GM12878 (cell line): Measurements from ENCODE around the gene ZNF232. TPM values are rescaled to one million over a fixed set of nuclear protein-coding genes. Genes with fewer than 3 reads are reported as not detected.
A peak's percentile ranks its signal among the peaks of the same experiment; 100 is the strongest.

Experiments used
- ATAC-seq: fragments of 200-7000 bp; cut with Tn5 transposase; 3 replicates; pipeline ENCODE4 v1.9.1; 2020; ENCODE audit warnings: mild to moderate bottlenecking, moderate library complexity
- Bru-seq: library from RNA; stranded (reverse); fragments of 400-500 nt; gene quantifications from one replicate; lab custom pipeline; 2021; lab: Mats Ljungman, UMichigan
- BruChase-seq, 2 experiments: library from RNA; stranded (reverse); fragments of 400-500 nt; gene quantifications; one replicate each; lab custom pipeline; 2021; lab: Mats Ljungman, UMichigan
- BruUV-seq: library from RNA; stranded (reverse); fragments of 400-500 nt; replicated peaks from 2 replicates; lab custom pipeline; 2021; lab: Mats Ljungman, UMichigan
- CTCF ChIA-PET: fragments of 300-600 bp; sonication (Branson Sonifier 250); formaldehyde crosslinking; extraction: SDS; loops from one replicate; lab custom pipeline; 2021; ENCODE audit warnings: inconsistent platforms; lab: Yijun Ruan, JAX
- POLR2A ChIA-PET: fragments of 350-600 bp; formaldehyde crosslinking; extraction: SDS; loops from one replicate; lab custom pipeline; 2021; ENCODE audit warnings: inconsistent platforms; lab: Charles Lee
- RAD21 ChIA-PET: fragments of 300-600 bp; sonication (Branson Sonifier 250); formaldehyde crosslinking; loops from one replicate; lab custom pipeline; 2023; ENCODE audit warnings: antibody characterized with exemption; ENCODE audit not compliant: unreplicated experiment; lab: Charles Lee
- SMC1A ChIA-PET: fragments of 300-600 bp; sonication (Branson Sonifier 250); formaldehyde crosslinking; loops from one replicate; lab custom pipeline; 2023; ENCODE audit not compliant: unreplicated experiment, uncharacterized antibody; lab: Charles Lee
- DNase-seq: peaks from one replicate; pipeline ENCODE4 v3.0.0-alpha.2; 2011; ENCODE audit warnings: low read depth, low spot score
- FAIRE-seq: peaks from 3 replicates; lab custom pipeline; 2011; peaks lifted over from hg19 to GRCh38; lab: Jason Lieb, UNC
- H2AFZ ChIP-seq: 2 replicates; pipeline ENCODE4 v1.6.0; 2011; ENCODE audit warnings: low read depth, low read length, control low read depth; ENCODE audit not compliant: control insufficient read depth
- H3K27ac ChIP-seq: 2 replicates; pipeline ENCODE4 v1.5.1; 2011; ENCODE audit warnings: control low read depth; ENCODE audit not compliant: control insufficient read depth, insufficient read depth
- H3K27me3 ChIP-seq, 2 experiments: replicated peaks in 1 of 2; 2 replicates each; pipeline versions ENCODE4 v1.6.0 to v1.6.1; 2011; ENCODE audit warnings: low read length in 1 of 2; ENCODE audit not compliant: control insufficient read depth in 2 of 2, insufficient read depth in 2 of 2
- H3K36me3 ChIP-seq, 2 experiments: 2 replicates each; pipeline ENCODE4 v1.5.1; 2011; ENCODE audit warnings: low read length in 1 of 2; ENCODE audit not compliant: control insufficient read depth in 2 of 2, insufficient read depth in 2 of 2
- H3K4me1 ChIP-seq: 2 replicates; pipeline ENCODE4 v1.6.1; 2011; ENCODE audit warnings: mild to moderate bottlenecking, low read length, moderate library complexity, mixed read lengths; ENCODE audit not compliant: control insufficient read depth, insufficient read depth
- H3K4me2 ChIP-seq: 2 replicates; pipeline ENCODE4 v1.6.0; 2011; ENCODE audit warnings: control low read depth; ENCODE audit not compliant: control insufficient read depth, insufficient read depth
- H3K4me3 ChIP-seq: fragments of 200-600 bp; sonication (generic); 2 replicates; pipeline ENCODE4 v1.5.1; 2016
- H3K79me2 ChIP-seq: 2 replicates; pipeline ENCODE4 v1.6.0; 2011; ENCODE audit warnings: low read length; ENCODE audit not compliant: control insufficient read depth, insufficient read depth
- H3K9ac ChIP-seq: 2 replicates; pipeline ENCODE4 v1.8.0; 2011; ENCODE audit warnings: low read length, control low read depth, mixed read lengths; ENCODE audit not compliant: control insufficient read depth, insufficient read depth
- H3K9me3 ChIP-seq: replicated peaks from 3 replicates; pipeline ENCODE4 v1.5.1; 2011; ENCODE audit warnings: mild to moderate bottlenecking, low read length; ENCODE audit not compliant: control insufficient read depth, insufficient read depth
- H4K20me1 ChIP-seq: 2 replicates; pipeline ENCODE4 v1.6.0; 2011; ENCODE audit not compliant: control insufficient read depth, insufficient read depth
- BMI1 ChIP-seq: fragments of 450-650 bp; IDR thresholded peaks from 2 replicates; pipeline ENCODE4 v1.6.1; 2016; ENCODE audit warnings: mild to moderate bottlenecking, moderate library complexity, borderline replicate concordance
- ETV6 ChIP-seq, 2 experiments: fragments of 450-650 bp in 1 of 2; IDR thresholded peaks in 1 of 2; conservative IDR thresholded peaks in 1 of 2; 2 replicates each; pipeline ENCODE4 v1.6.1; 2014; ENCODE audit warnings: antibody characterized with exemption in 1 of 2, borderline replicate concordance in 1 of 2, low read depth in 1 of 2, mild to moderate bottlenecking in 1 of 2, moderate library complexity in 1 of 2
- EZH2 ChIP-seq: IDR thresholded peaks from 2 replicates; pipeline ENCODE4 v1.6.1; 2012; ENCODE audit warnings: low read depth, mild to moderate bottlenecking, control low read depth, inconsistent platforms, low read length, borderline replicate concordance; ENCODE audit not compliant: control insufficient read depth
- FOXK2 ChIP-seq: fragments of 450-650 bp; IDR thresholded peaks from 2 replicates; pipeline ENCODE4 v1.6.1; 2017; ENCODE audit warnings: mild to moderate bottlenecking, moderate library complexity
- GATAD2B ChIP-seq: fragments of 450-650 bp; conservative IDR thresholded peaks from 2 replicates; pipeline ENCODE4 v1.6.1; 2017; ENCODE audit warnings: low read depth, mild to moderate bottlenecking, moderate library complexity
- IRF4 ChIP-seq: IDR thresholded peaks from 2 replicates; pipeline ENCODE4 v1.6.1; 2011; ENCODE audit warnings: low read depth, low read length
- NKRF ChIP-seq: fragments of 450-650 bp; conservative IDR thresholded peaks from 2 replicates; pipeline ENCODE4 v1.6.1; 2017; ENCODE audit warnings: mild to moderate bottlenecking, moderate library complexity
- PAX8 ChIP-seq: fragments of 450-650 bp; IDR thresholded peaks from 2 replicates; pipeline ENCODE4 v1.6.1; 2017; ENCODE audit warnings: mild to moderate bottlenecking, moderate library complexity
- SRF ChIP-seq, 2 experiments: IDR thresholded peaks; 2 replicates each; pipeline ENCODE4 v1.6.1; 2011; ENCODE audit warnings: low read depth in 2 of 2, low read length in 2 of 2, mild to moderate bottlenecking in 1 of 2, moderate library complexity in 1 of 2
- ZNF592 ChIP-seq: fragments of 450-650 bp; IDR thresholded peaks from 2 replicates; pipeline ENCODE4 v1.6.1; 2017; ENCODE audit warnings: mild to moderate bottlenecking, moderate library complexity
- WGBS: methylation state at CpG from one replicate; pipeline ENCODE4 v1.1.6; 2016; ENCODE audit warnings: low lambda C conversion rate; ENCODE audit not compliant: insufficient replicate concordance, insufficient coverage; ENCODE audit errors: missing lambda C conversion rate; 5-methylcytosine and 5-hydroxymethylcytosine counted together
- in situ Hi-C: fragments of 300-500 bp; cut with MboI; formaldehyde crosslinking; loops from 9 replicates; pipeline ENCODE4 v1.14.3; 2018; ENCODE audit warnings: mixed read lengths
- intact Hi-C: fragments of 100-400 bp; cut with micrococcal nuclease; formaldehyde crosslinking; loops from one replicate; pipeline ENCODE4 v1.14.2; 2022; ENCODE audit not compliant: unreplicated experiment
- long read RNA-seq, 2 experiments: library from polyadenylated mRNA; unstranded; transcript quantifications; one replicate each; pipeline ENCODE4 v2.0.0, GENCODE V29; 2019 to 2020
- polyA minus RNA-seq, 3 experiments: library from RNA; depleted of rRNA, polyadenylated mRNA; stranded (reverse); fragments of >200 nt; gene quantifications; 2 replicates each; pipeline ENCODE4 v1.2.3, GENCODE V29; 2011
- polyA plus RNA-seq, 11 experiments: library from polyadenylated mRNA; depleted of rRNA in 4 of 11; unstranded in 6 of 11; stranded (reverse) in 5 of 11; fragments of >200 nt; fragmentation: Nextera tagmentation in 4 of 11; fragmentation: Illumina TruSeq in 1 of 11; extraction: Ambion mirVana in 4 of 11; extraction: Trizol in 1 of 11; gene quantifications; 1 replicate in 1 of 11; 2 replicates in 10 of 11; pipeline versions ENCODE4 v1.2.1 to v1.2.3, GENCODE V29; 2011 to 2016; ENCODE audit warnings: inconsistent platforms in 2 of 11, missing spikeins in 2 of 11, low read depth in 1 of 11
- total RNA-seq, 4 experiments: library from RNA; depleted of rRNA in 3 of 4; stranded (reverse); fragments of >200 nt in 3 of 4; fragmentation: Illumina TruSeq in 1 of 4; extraction: Trizol in 1 of 4; gene quantifications; 2 replicates each; pipeline versions ENCODE4 v1.2.1 to v1.2.3, GENCODE V29; 2013 to 2021

ZNF232 gene
- 24.4 and 27.3 TPM in 2 replicates for total RNA-seq (2013; cell fraction: nucleolus; rRNA removed)
- total RNA-seq (2014; rRNA removed) (12.3 and 13.0 TPM in 2 replicates), total RNA-seq (2014; rRNA removed; fragmentation: Illumina TruSeq; extraction: Trizol) (13.3 and 15.7 TPM in 2 replicates), total RNA-seq (2021) (10.8 and 15.2 TPM in 2 replicates), polyA plus RNA-seq (2011; rRNA removed) (13.4 and 16.8 TPM in 2 replicates), polyA plus RNA-seq (2014; fragmentation: Illumina TruSeq; extraction: Trizol) (12.2 and 13.3 TPM in 2 replicates), polyA plus RNA-seq (2014; fragmentation: Nextera tagmentation; extraction: Ambion mirVana) (10 to 100 TPM; 12.8 to 14.3 TPM), polyA plus RNA-seq (2014; rRNA removed) (10.1 and 10.2 TPM in 2 replicates), polyA plus RNA-seq (2016; fragmentation: Nextera tagmentation; extraction: Ambion mirVana) (10 to 100 TPM; 11.4 to 12.0 TPM), polyA minus RNA-seq (2011; rRNA and poly(A)+ RNA removed) (12.5 and 15.2 TPM in 2 replicates), Bru-seq, nascent RNA (percentile 53 among the genes with signal in this experiment), BruChase-seq, experiment 1, labeled RNA remaining after a 6-hour chase (percentile 48 among the genes with signal in this experiment), BruChase-seq, experiment 2, labeled RNA remaining after a 2-hour chase (percentile 54 among the genes with signal in this experiment)
- polyA plus RNA-seq (2011; ENCODE audit: low read depth): 5.0 TPM
- 9.8 and 10.0 TPM in 2 replicates for polyA plus RNA-seq (2011; cell fraction: cytosol; rRNA removed)
- polyA plus RNA-seq (2011; cell fraction: nucleus; rRNA removed): 13.0 and 16.9 TPM in 2 replicates
- polyA plus RNA-seq (2012): 4.3 and 5.8 TPM in 2 replicates
- 3.4 and 5.7 TPM in 2 replicates for polyA minus RNA-seq (2011; cell fraction: cytosol; rRNA and poly(A)+ RNA removed)
- 8.7 and 9.4 TPM in 2 replicates for polyA minus RNA-seq (2011; cell fraction: nucleus; rRNA and poly(A)+ RNA removed)
- long read RNA-seq, experiment 1, partial matches to known transcripts: 3 of 7 reads
- long read RNA-seq, experiment 1, other reads (novel, unspliced or antisense): 4 of 7 reads
- long read RNA-seq, experiment 2, transcript ZNF232-205 (5 exons, 1,553 nt): major isoform, 19 of 70 reads
- long read RNA-seq, experiment 2, partial matches to known transcripts: 11 of 70 reads
- long read RNA-seq, experiment 2, other reads (novel, unspliced or antisense): 35 of 70 reads

GRCh38 chr17:5111402-5112204 is at the start of gene ZNF232:
TSS of gene ZNF232 (minus strand) at chr17:5111878. CDS start at chr17:5111822, 56 bp downstream.
- Histone ChIP-seq H3K4me3 (peak within 1 kb of the TSS; percentile 69), H3K27me3 (peaks cover 0 to 3% of the 10 kb centered on the region in 2 experiments; a peak in 2 of 4 replicates), H4K20me1 (no peaks in the 10 kb centered on the region), H3K4me2 (peak within 1 kb of the TSS; percentile 93), H3K4me1 (no peaks in the 10 kb centered on the region), H3K27ac (peak within 1 kb of the TSS; percentile 85), H3K9ac (peak within 1 kb of the TSS; percentile 72), H3K79me2 (peaks cover 11% of the 10 kb centered on the region), H3K36me3 (peaks cover 7 to 10% of the 10 kb centered on the region in 2 experiments), H2AFZ (peak within 1 kb of the TSS; percentile 98), H3K9me3 (peaks cover 20% of the 10 kb centered on the region)
- in situ Hi-C loops (no loop called here), intact Hi-C loops (no loop called here)
- SMC1A ChIA-PET: interaction anchor here (0.7 to 3.1 kb wide), 7 partner anchors 19 to 548 kb away, joined by 3 to 15 read pairs (median 5); partner anchors contain the start of genes C1QBP, RNF167, SLC25A11 and ZFP3
- WGBS: 2% methylated on average over 68 of the region's 69 CpGs
- BruUV-seq: no TSS peak
- FAIRE-seq: peak; percentile 91
- RAD21 ChIA-PET: interaction anchor here (0.6 to 1.8 kb wide), 6 partner anchors 33 to 197 kb away, joined by 3 to 8 read pairs (median 4); no protein-coding TSS in a partner anchor
- ATAC-seq: peak; percentile 94
- POLR2A ChIA-PET: interaction anchor here (0.6 to 2.1 kb wide), 9 partner anchors 9 to 398 kb away, joined by 3 to 12 read pairs (median 4); partner anchors contain the start of genes SCIMP and ZNF594
- CTCF ChIA-PET: interaction anchor here (0.9 to 1.7 kb wide), 7 partner anchors 33 to 126 kb away, joined by 3 to 13 read pairs (median 4); partner anchors contain the start of gene ZFP3
- DNase-seq: peak; percentile 84
- TF ChIP-seq EZH2 (no peak), IRF4 (no peak), NKRF (peak; percentile 73; the same call in 1 of the 2 replicates), PAX8 (no peak), ZNF592 (no peak), ETV6 (conservative IDR thresholded peaks at IDR 0.05 in 1 of 2, IDR thresholded peaks at IDR 0.05 in 1 of 2; ENCODE audit: borderline replicate concordance in 1 of 2, low read depth in 1 of 2) (no peak), BMI1 (no peak), GATAD2B (peak; percentile 83; the same call in 1 of the 2 replicates), SRF (IDR thresholded peaks at IDR 0.05; ENCODE audit: low read depth in 2 of 2, low read length in 2 of 2) (0 out of 4 replicates have a peak, but pooled peaks of 1 of the 2 experiments have one; percentile 44), FOXK2 (no peak)
